GM08714 (cell line): ENCODE results near the gene INTS15.
"Not testable (repeated sequence)": the region's sequence is repeated elsewhere in the genome, so short reads cannot be mapped to it uniquely, and the experiment has no call there.

Experiments
- H3K4me3 ChIP-seq: fragments of 200-500 bp; sonication (Bioruptor generic); 2 replicates; pipeline ENCODE4 v1.5.1; 2014; ENCODE audit warnings: mild to moderate bottlenecking, low read length, inconsistent platforms
- ZNF274 ChIP-seq: IDR thresholded peaks from 2 replicates; pipeline ENCODE4 v1.6.1; 2012; ENCODE audit warnings: mild to moderate bottlenecking, low read depth, low read length

Gene INTS15

GRCh38 chr7:6565655-6566054, 24.2 kb upstream of the INTS15 start:
- H3K4me3 ChIP-seq, result no peak overlapping the region
- no peak for TF ChIP-seq ZNF274

- no peak overlapping the region for H3K4me3 ChIP-seq
- TF ChIP-seq ZNF274, result no peak
Measured at GRCh38 chr7:6567886-6568285, 21.9 kb upstream of the INTS15 start.

- TF ChIP-seq ZNF274, result no peak
- H3K4me3 ChIP-seq, result no peak overlapping the region
Measured at GRCh38 chr7:6571160-6571779, 18.6 kb upstream of the INTS15 start.

GRCh38 chr7:6575281-6576023, 14.4 kb upstream of the INTS15 start:
- no peak overlapping the region for H3K4me3 ChIP-seq
- TF ChIP-seq ZNF274, result no peak

- H3K4me3 ChIP-seq, result peak overlapping the region; percentile 70
- no peak for TF ChIP-seq ZNF274
Measured at GRCh38 chr7:6576024-6576866, 13.6 kb upstream of the INTS15 start.

GRCh38 chr7:6576867-6577368, 12.9 kb upstream of the INTS15 start:
- H3K4me3 ChIP-seq, result peak overlapping the region; percentile 89

- peak within 1 kb of the TSS; percentile 89 for H3K4me3 ChIP-seq
- TF ChIP-seq ZNF274, result no peak
Measured at GRCh38 chr7:6577369-6578113, 12.3 kb upstream of the INTS15 start, which contains the start of gene ZDHHC4. Gene ZDHHC4 (plus strand): TSS chr7:6577454. CDS start chr7:6580562, 3,108 bp downstream.

- H3K4me3 ChIP-seq, result peak overlapping the region; percentile 89; the same call in 1 of the 2 replicates
- TF ChIP-seq ZNF274, result no peak
Measured at GRCh38 chr7:6578114-6579084, 11.4 kb upstream of the INTS15 start.

- no peak overlapping the region for H3K4me3 ChIP-seq
- no peak for TF ChIP-seq ZNF274
Measured at GRCh38 chr7:6579446-6579845, 10.4 kb upstream of the INTS15 start.

- H3K4me3 ChIP-seq, result not testable (repeated sequence)
Measured at GRCh38 chr7:6585746-6586432, 3.9 kb upstream of the INTS15 start.

GRCh38 chr7:6588566-6588965, 1.3 kb upstream of the INTS15 start:
- no peak overlapping the region for H3K4me3 ChIP-seq
- no peak for TF ChIP-seq ZNF274

- no peak overlapping the region for H3K4me3 ChIP-seq
- TF ChIP-seq ZNF274, result no peak
Measured at GRCh38 chr7:6589151-6589828, 531 bp upstream of the INTS15 start.
